NCI-H2196 (cell line): ENCODE measurements around the gene CCDC90B.
"Not testable (repeated sequence)": the region's sequence is repeated elsewhere in the genome, so short reads cannot be mapped to it uniquely, and the experiment has no call there.

Experiments used
- DNase-seq: peaks from one replicate; lab custom pipeline; 2025; ENCODE audit not compliant: unreplicated experiment; lab: John Stamatoyannopoulos, UW

The CCDC90B gene

GRCh38 chr11:83292709-83293456, 6.7 kb upstream of the CCDC90B start:
- peak; percentile 31 for DNase-seq

- DNase-seq = no peak
These were observed 1.5 kb upstream of the CCDC90B start for GRCh38 chr11:83287631-83288030.

- no peak for DNase-seq
These were observed 906 bp downstream of the CCDC90B start for GRCh38 chr11:83285151-83285770.

GRCh38 chr11:83284501-83285150, 1.5 kb downstream of the CCDC90B start:
- DNase-seq = no peak

- DNase-seq = no peak
These were observed 4.0 kb downstream of the CCDC90B start for GRCh38 chr11:83282084-83282716.

- DNase-seq = no peak
These were observed 5.9 kb downstream of the CCDC90B start for GRCh38 chr11:83280256-83280655.

GRCh38 chr11:83278351-83278750, 7.8 kb downstream of the CCDC90B start:
- DNase-seq = no peak

GRCh38 chr11:83275888-83276641, 10.1 kb downstream of the CCDC90B start:
- DNase-seq = no peak

GRCh38 chr11:83272627-83273026, 13.5 kb downstream of the CCDC90B start:
- DNase-seq = no peak

- not testable (repeated sequence) for DNase-seq
These were observed 14.4 kb downstream of the CCDC90B start for GRCh38 chr11:83271734-83272133.

- not testable (repeated sequence) for DNase-seq
These were observed 17.1 kb downstream of the CCDC90B start for GRCh38 chr11:83269080-83269479.

- no peak for DNase-seq
These were observed 20.8 kb downstream of the CCDC90B start for GRCh38 chr11:83265331-83265730.

GRCh38 chr11:83259559-83259958, 26.6 kb downstream of the CCDC90B start:
- no peak for DNase-seq

GRCh38 chr11:83257761-83258168, 28.4 kb downstream of the CCDC90B start:
- no peak for DNase-seq

GRCh38 chr11:83256602-83257340, 29.4 kb downstream of the CCDC90B start:
- no peak for DNase-seq

- no peak for DNase-seq
These were observed 30.8 kb downstream of the CCDC90B start for GRCh38 chr11:83255366-83255765.

GRCh38 chr11:83252941-83253340, 33.2 kb downstream of the CCDC90B start:
- no peak for DNase-seq

GRCh38 chr11:83252266-83252665, 33.9 kb downstream of the CCDC90B start:
- DNase-seq = no peak

GRCh38 chr11:83249972-83250593, 36.1 kb downstream of the CCDC90B start:
- DNase-seq = peak; percentile 48

- DNase-seq = no peak
These were observed 36.7 kb downstream of the CCDC90B start for GRCh38 chr11:83249445-83249844.
